ENCODE measurements around the gene ATP6V1E1.
"Not testable (repeated sequence)": the region's sequence is repeated elsewhere in the genome, so short reads cannot be mapped to it uniquely, and the experiment has no call there.

GRCh38 chr22:17636850-17637249 is 8.3 kb upstream of the ATP6V1E1 start:
- TF ChIP-seq CTCF (IDR thresholded peaks at IDR 0.05); EZH2 (IDR thresholded peaks at IDR 0.05; ENCODE audit: borderline replicate concordance, insufficient read depth, low read depth, low read length, poor library complexity, severe bottlenecking): not testable (repeated sequence)
